ENCODE measurements around the gene PRKCA.

GRCh38 chr17:66789093-66789492 is 486.7 kb downstream of the PRKCA start:
- TF ChIP-seq POLR2A (IDR thresholded peaks at IDR 0.05; ENCODE audit: low read depth, low read length), result no peak
- no peak for TF ChIP-seq POLR2AphosphoS5 (IDR thresholded peaks at IDR 0.05; ENCODE audit: low read depth, low read length)
- TF ChIP-seq TAF1 (IDR thresholded peaks at IDR 0.05; ENCODE audit: borderline replicate concordance, low read depth, low read length), result no peak
